Activated effector memory CD4-positive, alpha-beta T cell treated with anti-CD3 and anti-CD28 coated beads, Interleukin-2, amount 50 U/mL, for 16 hours (primary cell): ENCODE measurements around the gene CLSTN1.
A peak's percentile ranks its signal among the peaks of the same experiment; 100 is the strongest.
"Not testable (repeated sequence)": the region's sequence is repeated elsewhere in the genome, so short reads cannot be mapped to it uniquely, and the experiment has no call there.

Experiments
- DNase-seq: peaks from one replicate; pipeline ENCODE4 v3.0.0-alpha.2; 2020

The CLSTN1 gene

DNA sequence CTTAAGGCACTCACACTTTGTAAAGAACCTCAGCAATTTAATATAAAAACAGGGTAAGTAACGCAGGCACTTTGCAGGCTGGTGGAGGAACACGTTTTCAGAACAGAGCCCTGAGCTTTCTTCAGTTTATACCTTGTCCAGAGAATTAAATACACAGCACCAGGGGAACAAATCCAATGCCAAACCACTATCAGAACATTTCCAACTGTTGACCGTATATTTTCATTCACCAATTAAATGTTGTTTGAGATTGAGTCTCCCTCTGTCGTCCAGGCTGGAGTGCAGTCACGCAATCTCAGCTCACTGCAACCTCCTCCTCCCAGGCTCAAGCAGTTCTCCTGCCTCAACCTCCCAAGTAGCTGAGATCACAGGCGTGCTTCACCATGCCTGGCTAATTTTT, 29.7 kb downstream of the CLSTN1 start:
- no peak for DNase-seq

DNA sequence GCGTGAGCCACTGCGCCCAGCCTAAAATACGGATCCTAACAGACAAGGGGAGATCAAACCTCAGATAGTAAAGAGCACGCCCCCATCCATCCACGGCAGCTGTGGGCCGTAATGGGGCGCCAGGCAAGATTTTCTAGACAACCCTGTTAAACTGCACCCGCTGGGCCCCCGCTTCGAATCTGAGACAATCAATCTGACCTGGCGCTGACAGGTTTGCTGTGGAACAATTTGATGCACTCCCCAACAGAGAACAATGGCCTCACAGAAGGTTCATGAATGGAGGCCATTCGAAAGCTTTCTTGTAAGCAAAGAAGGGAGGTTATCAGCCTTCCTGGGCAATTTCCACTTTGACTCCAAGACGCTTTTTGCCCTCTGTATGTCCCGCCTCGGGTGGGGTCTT, 30.5 kb downstream of the CLSTN1 start:
- DNase-seq = no peak

DNA sequence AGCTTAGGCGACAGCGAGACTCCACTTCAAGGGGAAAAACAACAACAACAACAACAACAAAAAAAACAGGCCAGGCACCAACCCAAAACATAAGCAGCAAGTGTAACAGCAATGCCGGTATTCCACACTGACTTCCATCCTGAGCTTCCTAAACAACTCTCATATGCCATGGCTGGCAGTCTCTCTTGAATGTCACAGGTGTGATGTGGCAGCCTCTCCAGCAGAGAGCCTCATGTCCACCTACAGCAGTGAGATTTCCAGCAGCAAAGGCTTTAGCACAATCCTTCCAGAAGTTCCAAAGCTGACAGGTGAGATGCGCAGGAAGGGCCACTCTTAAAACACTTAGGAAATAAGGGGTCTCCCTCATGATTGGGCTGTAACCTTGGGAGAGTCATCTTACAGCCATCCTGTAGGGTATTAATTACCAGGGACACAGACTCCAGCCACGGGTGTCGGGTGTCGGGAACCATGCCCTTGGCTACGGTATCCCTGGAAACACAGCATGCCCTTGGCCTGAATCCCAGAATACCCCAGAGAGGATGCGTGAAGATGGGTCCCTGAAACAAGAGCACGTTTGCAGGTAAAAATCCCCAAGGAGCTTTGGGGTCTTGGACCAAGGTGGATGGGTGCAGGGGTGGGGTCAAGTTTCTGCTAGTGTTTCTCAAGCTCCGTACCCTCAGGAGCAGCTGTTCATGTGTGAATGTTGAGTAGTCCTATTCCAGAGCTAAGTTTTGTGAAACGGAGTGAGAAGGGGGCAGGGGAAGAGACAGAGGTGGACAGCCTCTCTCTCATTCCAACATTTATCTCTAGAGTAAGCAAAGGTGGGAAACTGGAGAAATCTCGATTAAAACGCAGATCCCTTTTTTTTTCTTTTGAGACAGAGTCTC, 31.4 kb downstream of the CLSTN1 start:
- no peak for DNase-seq

DNA sequence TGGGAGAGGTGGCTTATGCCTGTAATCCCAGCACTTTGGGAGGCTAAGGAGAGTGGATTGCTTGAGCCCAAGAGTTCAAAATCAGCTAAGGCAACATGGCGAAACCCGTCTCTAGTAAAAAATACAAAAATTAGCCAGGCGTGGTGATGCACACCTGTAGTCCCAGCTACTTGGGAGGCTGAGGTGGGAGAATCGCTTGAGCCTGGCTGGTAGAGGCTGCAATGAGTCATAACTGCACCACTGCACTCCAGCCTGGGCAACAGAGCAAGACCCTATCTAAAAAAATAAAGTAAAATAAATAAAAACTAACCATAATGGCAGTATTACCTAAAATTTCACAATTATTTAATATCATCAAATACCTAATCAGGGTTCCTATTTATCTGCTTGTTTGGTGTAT, 34.1 kb downstream of the CLSTN1 start:
- DNase-seq = not testable (repeated sequence)

DNA sequence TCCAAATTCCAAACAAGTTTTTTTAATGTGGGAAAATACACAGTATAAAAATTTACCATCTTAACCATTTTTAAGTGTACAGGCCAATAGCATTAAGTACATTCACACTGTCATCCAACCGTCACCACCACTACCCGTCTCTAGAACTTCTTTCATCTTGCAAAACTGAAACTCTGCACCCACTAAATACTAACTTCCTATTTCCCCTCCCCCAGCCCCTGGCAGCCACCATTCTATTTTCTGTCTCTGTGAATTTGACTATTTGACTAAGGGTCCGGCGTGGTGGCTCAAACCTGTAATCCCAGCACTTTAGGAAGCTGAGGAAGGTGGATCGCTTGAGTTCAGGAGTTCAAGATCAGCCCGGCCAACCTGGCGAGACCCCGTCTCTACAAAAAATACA, 36.1 kb downstream of the CLSTN1 start:
- DNase-seq = peak; percentile 80

DNA sequence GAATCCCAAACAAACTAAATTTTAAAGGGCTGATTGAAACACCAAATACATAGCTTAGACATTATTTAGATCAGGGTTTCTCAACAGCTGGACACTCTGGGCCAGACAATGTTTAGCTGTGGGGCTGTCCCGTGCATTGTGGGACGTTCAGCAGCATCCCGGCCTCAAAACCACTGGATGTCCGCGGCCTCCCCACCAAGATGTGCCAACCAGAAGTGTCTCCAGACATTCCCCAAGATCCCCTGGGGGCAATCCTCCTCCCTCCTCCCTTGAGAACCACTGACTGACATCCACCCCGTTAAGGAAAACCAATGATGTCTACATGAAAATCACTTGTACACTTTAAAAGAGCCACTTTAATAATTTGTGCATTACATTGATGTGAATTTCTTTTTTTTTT, 38.4 kb downstream of the CLSTN1 start:
- DNase-seq = no peak

DNA sequence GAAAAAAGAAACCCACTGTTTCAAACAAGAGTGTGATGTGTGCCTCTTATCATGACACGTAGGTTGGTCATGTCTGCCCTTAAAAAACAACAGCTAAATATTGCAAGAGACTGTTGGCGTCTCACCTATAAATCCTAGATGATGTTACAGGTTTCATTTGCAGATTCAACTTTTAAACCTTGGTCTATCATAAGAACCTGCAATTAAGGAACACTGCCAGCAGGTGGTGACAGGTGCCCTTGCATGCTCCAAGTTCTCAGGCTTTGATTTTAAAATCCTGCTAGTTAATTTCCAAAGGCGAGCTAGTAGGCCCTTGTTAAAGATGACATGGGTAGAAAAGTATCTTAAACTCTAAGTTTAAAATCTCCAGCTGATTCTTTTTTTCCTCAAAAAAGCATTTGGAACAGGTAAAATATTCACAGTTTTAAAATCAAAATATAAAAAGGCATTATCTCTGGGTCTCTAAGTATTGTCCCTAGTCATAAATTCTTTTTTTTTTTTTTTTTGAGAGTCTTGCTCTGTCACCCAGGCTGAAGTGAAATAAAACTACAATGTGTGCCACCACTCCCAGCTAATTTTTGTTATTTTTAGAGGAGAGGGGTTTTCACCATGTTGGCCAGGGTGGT, 39.1 kb downstream of the CLSTN1 start:
- DNase-seq = peak; percentile 84

- DNase-seq = no peak
These were observed 40.9 kb downstream of the CLSTN1 start for GRCh38 chr1:9782897-9783296.

- no peak for DNase-seq
These were observed 41.5 kb downstream of the CLSTN1 start for GRCh38 chr1:9782116-9782751.

DNA sequence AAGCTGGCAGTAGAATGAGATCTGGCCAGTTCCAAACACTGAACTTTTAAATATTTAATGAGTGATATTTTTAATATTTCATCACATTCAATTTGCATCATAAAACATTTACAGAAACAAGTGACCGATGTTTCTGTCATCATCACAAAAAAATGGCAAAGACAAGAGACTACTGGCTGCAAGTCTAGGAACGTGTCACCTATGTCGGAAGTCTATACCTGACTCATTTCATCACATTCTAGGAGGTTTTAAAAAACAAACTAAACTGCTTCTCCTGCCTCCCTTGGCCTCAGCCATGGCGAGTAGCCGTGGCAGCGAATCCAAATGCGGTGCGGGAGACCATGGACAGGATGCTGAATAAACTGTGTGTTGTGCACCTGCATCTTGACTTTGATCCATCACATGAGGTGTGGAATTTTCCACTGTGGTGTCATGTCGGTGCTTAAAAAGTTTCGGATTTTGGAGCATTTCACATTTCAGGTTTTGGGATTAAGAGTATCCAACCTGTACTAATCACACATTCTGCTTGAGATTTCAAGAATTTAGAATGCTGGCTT, 43.1 kb downstream of the CLSTN1 start:
- no peak for DNase-seq

- DNase-seq = no peak
These were observed 44.9 kb downstream of the CLSTN1 start for GRCh38 chr1:9778905-9779304.

GRCh38 chr1:9776685-9777084, 47.1 kb downstream of the CLSTN1 start:
- DNase-seq = no peak

- DNase-seq = no peak
These were observed 48.8 kb downstream of the CLSTN1 start for GRCh38 chr1:9774712-9775679.

DNA sequence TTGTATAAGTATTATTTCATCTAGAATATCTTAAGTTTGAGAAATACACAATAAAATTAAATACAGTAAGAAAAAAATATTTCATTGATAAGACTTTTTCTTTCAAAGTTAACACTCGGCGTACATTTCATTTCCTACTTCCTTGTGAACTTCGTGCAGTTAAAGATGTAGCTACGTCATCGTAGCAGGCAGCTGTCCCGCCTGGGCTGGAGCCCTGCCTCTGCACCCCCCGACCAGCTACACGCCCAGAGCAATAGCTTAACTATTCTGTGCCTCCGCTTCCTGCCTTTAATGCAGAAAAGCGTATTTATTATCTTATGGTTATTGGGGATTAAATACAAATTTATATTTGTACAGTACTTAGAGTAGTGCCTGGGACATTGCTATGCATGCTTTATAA, 53.5 kb downstream of the CLSTN1 start:
- DNase-seq = no peak

- DNase-seq = no peak
These were observed 54.8 kb downstream of the CLSTN1 start for GRCh38 chr1:9768983-9769382.

DNA sequence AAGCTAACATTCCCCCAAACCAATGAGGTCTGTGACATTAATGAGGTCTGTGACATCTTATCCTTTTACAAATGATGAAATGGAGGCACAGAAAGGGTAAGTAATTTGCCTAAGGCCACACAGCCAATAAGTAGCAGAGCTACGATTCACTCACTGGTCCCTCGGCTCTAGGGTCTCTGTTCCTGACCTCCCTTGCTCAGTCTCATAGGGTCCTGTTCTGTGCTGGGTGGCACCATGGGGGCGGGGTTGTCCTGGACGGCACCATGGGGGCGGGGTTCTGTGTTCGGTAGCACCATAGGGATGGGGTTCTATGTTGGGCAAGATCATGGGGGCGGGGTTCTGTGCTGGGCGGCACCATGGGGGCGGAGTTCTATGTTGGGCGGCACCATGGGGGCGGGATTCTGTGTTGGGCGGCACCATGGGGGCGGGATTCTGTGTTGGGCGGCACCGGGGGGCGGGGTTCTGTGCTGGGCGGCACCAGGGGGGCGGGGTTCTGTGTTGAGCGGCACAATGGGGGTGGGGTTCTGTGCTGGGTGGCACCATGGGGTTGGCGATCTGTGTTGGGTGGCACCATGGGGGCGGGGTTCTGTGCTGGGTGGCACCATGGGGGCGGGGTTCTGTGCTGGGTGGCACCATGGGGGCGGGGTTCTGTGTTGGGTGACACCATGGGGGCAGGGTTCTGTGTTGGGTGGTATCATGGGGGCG, 55.6 kb downstream of the CLSTN1 start:
- DNase-seq = no peak

GRCh38 chr1:9766759-9767442, 56.9 kb downstream of the CLSTN1 start:
- DNase-seq = no peak

DNA sequence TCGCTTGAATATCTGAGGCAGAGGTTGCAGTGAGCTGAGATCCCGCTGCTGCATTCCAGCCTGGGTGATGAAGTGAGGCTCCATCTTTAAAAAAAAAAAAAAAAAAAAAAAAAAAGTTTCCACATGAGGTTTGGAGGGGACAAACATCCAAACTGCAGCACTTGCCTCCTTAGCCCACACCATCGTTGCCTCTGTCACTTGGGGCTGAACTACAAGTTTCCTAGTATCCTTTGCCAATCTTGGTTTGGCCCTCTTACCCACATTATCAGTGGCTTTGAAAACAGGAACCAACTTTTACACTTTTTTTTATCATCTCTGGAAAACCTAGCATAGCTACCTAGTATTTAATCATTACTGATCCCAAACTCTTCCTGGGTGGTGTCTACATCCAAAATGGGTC, 59.2 kb downstream of the CLSTN1 start:
- no peak for DNase-seq

DNA sequence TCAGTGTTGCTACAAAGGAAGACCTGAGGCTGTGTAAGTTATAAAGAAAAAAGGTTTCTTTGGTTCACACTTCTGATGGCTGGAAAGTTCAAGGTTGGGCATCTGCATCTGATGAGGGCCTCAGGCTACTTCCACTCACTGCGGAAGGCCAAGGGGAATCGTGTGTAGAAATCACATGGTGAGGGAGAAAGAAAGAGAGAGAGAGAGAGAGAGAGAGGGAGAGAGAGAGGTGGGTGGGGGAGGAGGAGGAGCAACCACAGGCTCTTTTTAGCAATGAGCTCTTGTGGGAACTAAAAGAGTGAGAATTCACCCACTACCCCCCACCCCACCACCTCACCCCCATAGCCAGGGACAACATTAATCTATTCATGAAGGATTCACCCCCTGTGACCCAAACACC, 59.9 kb downstream of the CLSTN1 start:
- DNase-seq = no peak

DNA sequence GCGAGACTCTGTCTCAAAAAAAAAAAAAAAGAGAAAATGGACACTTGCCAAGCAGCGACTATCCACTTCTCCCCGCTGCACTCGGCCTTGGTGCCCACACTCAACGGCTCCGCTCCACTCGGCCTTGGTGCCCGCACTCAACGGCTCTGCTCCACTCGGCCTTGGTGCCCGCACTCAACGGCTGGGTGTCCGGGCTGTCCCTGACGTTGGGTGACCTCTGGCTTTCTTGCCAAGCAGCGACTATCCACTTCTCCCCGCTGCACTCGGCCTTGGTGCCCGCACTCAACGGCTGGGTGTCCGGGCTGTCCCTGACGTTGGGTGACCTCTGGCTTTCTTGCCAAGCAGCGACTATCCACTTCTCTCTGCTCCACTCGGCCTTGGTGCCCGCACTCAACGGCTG, 61.3 kb downstream of the CLSTN1 start:
- DNase-seq = not testable (repeated sequence)

GRCh38 chr1:9761855-9762254, 61.9 kb downstream of the CLSTN1 start:
- DNase-seq = no peak
